Fibroblast of lung (primary cell): ENCODE results near the gene STMN3. TPM values are rescaled to one million over a fixed set of nuclear protein-coding genes. Genes with fewer than 3 reads are reported as not detected.
"Not testable (repeated sequence)": the region's sequence is repeated elsewhere in the genome, so short reads cannot be mapped to it uniquely, and the experiment has no call there.

ENCODE experiments used
- DNase-seq, 2 donors: peaks; one replicate each; pipeline versions ENCODE4 v3.0.0 to v3.0.0-alpha.2; 2010; ENCODE audit warnings: low read depth in 2 of 2
- H2AFZ ChIP-seq: 2 replicates; pipeline ENCODE4 v1.5.1; 2012; ENCODE audit warnings: low read length, control low read depth, inconsistent platforms
- H3K27ac ChIP-seq: 2 replicates; pipeline ENCODE4 v1.5.1; 2011; ENCODE audit warnings: low read length, control low read depth; ENCODE audit not compliant: insufficient read depth
- H3K27me3 ChIP-seq: 2 replicates; pipeline ENCODE4 v1.5.1; 2011; ENCODE audit warnings: mild to moderate bottlenecking, low read length; ENCODE audit not compliant: control insufficient read depth, insufficient read depth
- H3K36me3 ChIP-seq: 2 replicates; pipeline ENCODE4 v1.5.1; 2011; ENCODE audit warnings: low read length; ENCODE audit not compliant: control insufficient read depth, insufficient read depth
- H3K4me1 ChIP-seq: 2 replicates; pipeline ENCODE4 v1.5.1; 2011; ENCODE audit warnings: low read length; ENCODE audit not compliant: control insufficient read depth, insufficient read depth; ENCODE audit errors: extremely low read depth
- H3K4me2 ChIP-seq: 2 replicates; pipeline ENCODE4 v1.5.1; 2011; ENCODE audit warnings: low read length, control low read depth; ENCODE audit not compliant: insufficient read depth; ENCODE audit errors: extremely low read depth
- H3K4me3 ChIP-seq, 4 experiments: fragments of 200-600 bp in 1 of 4; sonication (generic) in 1 of 4; replicated peaks in 1 of 4; 2 replicates each; pipeline ENCODE4 v1.5.1; 2011 to 2016; ENCODE audit warnings: low read length in 4 of 4, low read depth in 3 of 4, mild to moderate bottlenecking in 3 of 4, control low read depth in 2 of 4, inconsistent platforms in 1 of 4, mixed read lengths in 1 of 4; ENCODE audit not compliant: insufficient read depth in 1 of 4; ENCODE audit errors: control extremely low read depth in 1 of 4
- H3K79me2 ChIP-seq: 2 replicates; pipeline ENCODE4 v1.5.1; 2012; ENCODE audit warnings: mild to moderate bottlenecking, low read length, inconsistent platforms; ENCODE audit not compliant: control insufficient read depth, insufficient read depth
- H3K9ac ChIP-seq: 2 replicates; pipeline ENCODE4 v1.5.1; 2011; ENCODE audit warnings: mild to moderate bottlenecking, low read length, control low read depth; ENCODE audit not compliant: insufficient read depth
- H3K9me3 ChIP-seq: 2 replicates; pipeline ENCODE4 v1.5.1; 2012; ENCODE audit warnings: low read depth, low read length; ENCODE audit not compliant: control insufficient read depth, insufficient read depth
- H4K20me1 ChIP-seq: 2 replicates; pipeline ENCODE4 v1.5.1; 2011; ENCODE audit warnings: low read length; ENCODE audit not compliant: control insufficient read depth, insufficient read depth; ENCODE audit errors: extremely low read depth
- EZH2 ChIP-seq: IDR thresholded peaks from 2 replicates; pipeline ENCODE4 v1.5.1; 2012; ENCODE audit warnings: low read length, control low read depth, mild to moderate bottlenecking; ENCODE audit errors: missing control alignments
- polyA plus RNA-seq, 2 donors: library from polyadenylated mRNA; depleted of rRNA in 1 of 2; stranded (reverse) in 1 of 2; unstranded in 1 of 2; fragments of >200 nt; gene quantifications; 2 replicates each; pipeline ENCODE4 v1.2.1, GENCODE V29; 2011 to 2012; ENCODE audit warnings: missing spikeins in 1 of 2
- total RNA-seq: library from RNA; depleted of rRNA; stranded (reverse); fragments of >200 nt; gene quantifications from 2 replicates; pipeline ENCODE4 v1.2.1, GENCODE V29; 2014
- TF ChIP-seq, protein P1 (sequence below), 2 donors: IDR thresholded peaks in 1 of 2; conservative IDR thresholded peaks in 1 of 2; 1 replicate in 1 of 2; 2 replicates in 1 of 2; pipeline ENCODE4 v1.5.1; 2011 to 2012; ENCODE audit warnings: low read length in 2 of 2, control low read depth in 1 of 2, inconsistent platforms in 1 of 2, low read depth in 1 of 2, mild to moderate bottlenecking in 1 of 2

Gene STMN3
- total and polyA plus RNA-seq, 2 donors (not counting 1 experiment from before 2014, with no cell fraction given): 3.7 to 34.3 TPM

DNA sequence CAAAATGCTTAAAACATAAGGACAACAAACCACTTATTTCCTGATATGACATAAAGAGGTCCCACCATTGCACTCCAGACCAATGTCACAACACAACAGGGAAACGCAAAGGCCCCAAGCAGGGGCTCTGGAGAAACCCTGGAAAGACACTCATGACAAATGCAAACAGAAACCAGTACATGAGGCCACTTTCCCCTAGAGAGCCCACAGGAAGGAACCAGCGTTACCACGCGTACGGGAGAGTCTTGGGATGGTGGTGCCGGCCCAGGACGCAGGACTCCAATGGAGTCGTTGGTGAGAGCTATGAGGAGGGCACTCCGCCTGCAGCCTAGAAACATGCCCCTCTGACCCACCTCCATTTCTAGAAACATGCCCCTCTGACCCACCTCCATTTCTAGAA, 46.5 kb downstream of the STMN3 start:
- Histone ChIP-seq H3K36me3 (peaks cover 9% of the 10 kb centered on the region), H3K4me2 (no peak overlapping the region), H3K9ac (no peak overlapping the region), H3K27ac (no peak overlapping the region), H2AFZ (no peak overlapping the region), H3K79me2 (peaks cover 3% of the 10 kb centered on the region), H3K27me3 (no peaks in the 10 kb centered on the region), H3K9me3 (no peaks in the 10 kb centered on the region), H4K20me1 (no peaks in the 10 kb centered on the region), H3K4me3 (no peak overlapping the region), H3K4me1 (no peaks in the 10 kb centered on the region)
- no peak for DNase-seq
- TF ChIP-seq, protein P1, sequence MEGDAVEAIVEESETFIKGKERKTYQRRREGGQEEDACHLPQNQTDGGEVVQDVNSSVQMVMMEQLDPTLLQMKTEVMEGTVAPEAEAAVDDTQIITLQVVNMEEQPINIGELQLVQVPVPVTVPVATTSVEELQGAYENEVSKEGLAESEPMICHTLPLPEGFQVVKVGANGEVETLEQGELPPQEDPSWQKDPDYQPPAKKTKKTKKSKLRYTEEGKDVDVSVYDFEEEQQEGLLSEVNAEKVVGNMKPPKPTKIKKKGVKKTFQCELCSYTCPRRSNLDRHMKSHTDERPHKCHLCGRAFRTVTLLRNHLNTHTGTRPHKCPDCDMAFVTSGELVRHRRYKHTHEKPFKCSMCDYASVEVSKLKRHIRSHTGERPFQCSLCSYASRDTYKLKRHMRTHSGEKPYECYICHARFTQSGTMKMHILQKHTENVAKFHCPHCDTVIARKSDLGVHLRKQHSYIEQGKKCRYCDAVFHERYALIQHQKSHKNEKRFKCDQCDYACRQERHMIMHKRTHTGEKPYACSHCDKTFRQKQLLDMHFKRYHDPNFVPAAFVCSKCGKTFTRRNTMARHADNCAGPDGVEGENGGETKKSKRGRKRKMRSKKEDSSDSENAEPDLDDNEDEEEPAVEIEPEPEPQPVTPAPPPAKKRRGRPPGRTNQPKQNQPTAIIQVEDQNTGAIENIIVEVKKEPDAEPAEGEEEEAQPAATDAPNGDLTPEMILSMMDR (conservative IDR thresholded peaks at IDR 0.05 in 1 of 2, IDR thresholded peaks at IDR 0.05 in 1 of 2; ENCODE audit: low read depth in 1 of 2, low read length in 2 of 2): no peak
- no peak for TF ChIP-seq EZH2

- DNase-seq: no peak
- Histone ChIP-seq H3K36me3 (peaks cover 16% of the 10 kb centered on the region), H4K20me1 (no peaks in the 10 kb centered on the region), H3K27ac (no peak overlapping the region), H3K79me2 (no peaks in the 10 kb centered on the region), H3K4me2 (no peak overlapping the region), H3K27me3 (no peaks in the 10 kb centered on the region), H3K4me1 (no peaks in the 10 kb centered on the region), H3K9me3 (no peaks in the 10 kb centered on the region), H3K9ac (no peak overlapping the region), H2AFZ (no peak overlapping the region), H3K4me3 (no peak overlapping the region)
- TF ChIP-seq, protein P1 (conservative IDR thresholded peaks at IDR 0.05 in 1 of 2, IDR thresholded peaks at IDR 0.05 in 1 of 2; ENCODE audit: low read depth in 1 of 2, low read length in 2 of 2): no peak
- no peak for TF ChIP-seq EZH2
Measured at GRCh38 chr20:63602321-63602720, 50.9 kb downstream of the STMN3 start.

DNA sequence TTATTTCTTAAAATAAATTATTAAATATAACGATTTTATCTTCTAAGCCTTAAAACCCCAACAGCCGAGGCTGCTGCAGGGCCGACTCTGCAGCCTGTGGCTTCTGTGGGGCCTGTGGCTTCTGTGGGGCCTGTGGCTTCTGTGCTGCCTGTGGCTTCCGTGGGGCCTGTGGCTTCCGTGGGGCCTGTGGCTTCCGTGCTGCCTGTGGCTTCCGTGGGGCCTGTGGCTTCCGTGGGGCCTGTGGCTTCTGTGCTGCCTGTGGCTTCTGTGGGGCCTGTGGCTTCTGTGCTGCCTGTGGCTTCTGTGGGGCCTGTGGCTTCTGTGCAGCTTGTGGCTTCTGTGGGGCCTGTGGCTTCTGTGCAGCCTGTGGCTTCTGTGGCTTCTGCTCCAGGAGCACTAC, 51.5 kb downstream of the STMN3 start:
- H2AFZ ChIP-seq, H3K27me3 ChIP-seq, H3K27ac ChIP-seq, H3K79me2 ChIP-seq, DNase-seq, H3K4me1 ChIP-seq, H3K4me3 ChIP-seq, H3K9ac ChIP-seq, H3K9me3 ChIP-seq, H3K4me2 ChIP-seq, H4K20me1 ChIP-seq: not testable (repeated sequence)
- peaks cover 16% of the 10 kb centered on the region for H3K36me3 ChIP-seq
